IMR-90 (cell line): ENCODE data around the gene ZNF366. TPM values are rescaled to one million over a fixed set of nuclear protein-coding genes. Genes with fewer than 3 reads are reported as not detected.
A peak's percentile ranks its signal among the peaks of the same experiment; 100 is the strongest.

Source experiments
- ATAC-seq: fragments of 200-7000 bp; cut with Tn5 transposase; 2 replicates; pipeline ENCODE4 v1.9.1; 2020; ENCODE audit warnings: low read depth, mild to moderate bottlenecking, moderate library complexity
- BruUV-seq: library from RNA; stranded (reverse); fragments of 400-500 nt; replicated peaks from 2 replicates; lab custom pipeline; 2021; lab: Mats Ljungman, UMichigan
- CTCF ChIA-PET: fragments of 300-600 bp; formaldehyde crosslinking; extraction: SDS; loops from one replicate; lab custom pipeline; 2021; ENCODE audit warnings: antibody characterized with exemption; lab: Yijun Ruan, JAX
- POLR2A ChIA-PET: fragments of 300-600 bp; sonication (Branson Sonifier 250); formaldehyde crosslinking; loops from one replicate; lab custom pipeline; 2022; ENCODE audit warnings: antibody characterized with exemption; ENCODE audit not compliant: unreplicated experiment; lab: Charles Lee
- DNase-seq: peaks from one replicate; pipeline ENCODE4 v3.0.0; 2013
- H2AFZ ChIP-seq: replicated peaks from 2 replicates; pipeline ENCODE3; 2013; ENCODE audit warnings: low read length, mild to moderate bottlenecking; ENCODE audit not compliant: poor library complexity
- H2AK5ac ChIP-seq: 2 replicates; pipeline ENCODE4 v1.6.1; 2013; ENCODE audit warnings: low read depth, low read length, inconsistent platforms
- H2AK9ac ChIP-seq: replicated peaks from 2 replicates; pipeline ENCODE3; 2013; ENCODE audit warnings: mild to moderate bottlenecking, low read depth, low read length, moderate library complexity; ENCODE audit not compliant: poor library complexity
- H2BK120ac ChIP-seq: 2 replicates; pipeline ENCODE4 v1.6.1; 2013; ENCODE audit warnings: low read depth, low read length, inconsistent platforms
- H2BK15ac ChIP-seq: 3 replicates; pipeline ENCODE4 v1.6.1; 2013; ENCODE audit warnings: low read depth, low read length, inconsistent platforms
- H2BK20ac ChIP-seq: 2 replicates; pipeline ENCODE4 v1.6.1; 2013; ENCODE audit warnings: low read depth, mild to moderate bottlenecking, inconsistent platforms, low read length, moderate library complexity
- H2BK5ac ChIP-seq: 2 replicates; pipeline ENCODE4 v1.6.1; 2013; ENCODE audit warnings: mild to moderate bottlenecking, low read depth, low read length, inconsistent platforms; ENCODE audit not compliant: poor library complexity, severe bottlenecking
- H3K14ac ChIP-seq: replicated peaks from 2 replicates; pipeline ENCODE4 v1.6.1; 2013; ENCODE audit warnings: low read depth, low read length, inconsistent platforms
- H3K18ac ChIP-seq: 2 replicates; pipeline ENCODE4 v1.6.1; 2013; ENCODE audit warnings: low read depth, low read length, control low read depth
- H3K23ac ChIP-seq: 2 replicates; pipeline ENCODE4 v1.6.1; 2013; ENCODE audit warnings: low read depth, low read length, inconsistent platforms
- H3K27ac ChIP-seq: 2 replicates; pipeline ENCODE4 v1.5.1; 2013; ENCODE audit warnings: mild to moderate bottlenecking, control low read depth, low read length; ENCODE audit not compliant: insufficient read depth
- H3K27me3 ChIP-seq: 2 replicates; pipeline ENCODE4 v1.6.1; 2013; ENCODE audit warnings: low read length; ENCODE audit not compliant: control insufficient read depth, insufficient read depth
- H3K36me3 ChIP-seq: 2 replicates; pipeline ENCODE4 v1.6.1; 2013; ENCODE audit warnings: low read length, mixed read lengths; ENCODE audit not compliant: control insufficient read depth, insufficient read depth
- H3K4ac ChIP-seq: 2 replicates; pipeline ENCODE4 v1.6.1; 2013; ENCODE audit warnings: low read depth, low read length, inconsistent platforms
- H3K4me1 ChIP-seq: 2 replicates; pipeline ENCODE4 v1.6.1; 2013; ENCODE audit warnings: low read length, mixed read lengths; ENCODE audit not compliant: control insufficient read depth, insufficient read depth
- H3K4me2 ChIP-seq: 2 replicates; pipeline ENCODE4 v1.6.1; 2013; ENCODE audit warnings: low read depth, mild to moderate bottlenecking, control low read depth, low read length, moderate library complexity
- H3K4me3 ChIP-seq: 2 replicates; pipeline ENCODE4 v1.5.1; 2013; ENCODE audit warnings: low read depth, mild to moderate bottlenecking, control low read depth, low read length, moderate library complexity; ENCODE audit not compliant: insufficient read depth
- H3K56ac ChIP-seq: 2 replicates; pipeline ENCODE4 v1.6.1; 2013; ENCODE audit warnings: low read length, inconsistent platforms; ENCODE audit not compliant: insufficient read depth; ENCODE audit errors: extremely low read depth
- H3K79me1 ChIP-seq, 2 experiments: 2 replicates each; pipeline ENCODE4 v1.6.1; 2013; ENCODE audit warnings: low read length in 2 of 2, inconsistent platforms in 1 of 2, low read depth in 1 of 2
- H3K9ac ChIP-seq: 2 replicates; pipeline ENCODE4 v1.6.1; 2013; ENCODE audit warnings: low read depth, low read length, control low read depth
- H3K9me1 ChIP-seq: 2 replicates; pipeline ENCODE4 v1.6.1; 2013; ENCODE audit warnings: low read length, inconsistent platforms; ENCODE audit not compliant: insufficient read depth
- H3K9me3 ChIP-seq: 2 replicates; pipeline ENCODE4 v1.6.1; 2013; ENCODE audit warnings: low read length; ENCODE audit not compliant: control insufficient read depth, insufficient read depth
- H4K20me1 ChIP-seq: 2 replicates; pipeline ENCODE4 v1.6.1; 2013; ENCODE audit warnings: low read length, inconsistent platforms; ENCODE audit not compliant: insufficient read depth
- H4K5ac ChIP-seq: 2 replicates; pipeline ENCODE4 v1.6.1; 2013; ENCODE audit warnings: mild to moderate bottlenecking, low read depth, low read length, control low read depth
- H4K8ac ChIP-seq, 2 experiments: 2 replicates each; pipeline ENCODE4 v1.6.1; 2013; ENCODE audit warnings: low read depth in 2 of 2, low read length in 2 of 2, control low read depth in 1 of 2, inconsistent platforms in 1 of 2
- H4K91ac ChIP-seq: 2 replicates; pipeline ENCODE4 v1.6.1; 2013; ENCODE audit warnings: low read depth, low read length, inconsistent platforms; ENCODE audit not compliant: insufficient read depth
- FOS ChIP-seq: fragments of 150-350 bp; IDR thresholded peaks from 2 replicates; pipeline ENCODE4 v1.6.1; 2016; ENCODE audit warnings: low read depth, low read length
- MXI1 ChIP-seq: IDR thresholded peaks from 2 replicates; pipeline ENCODE4 v1.6.1; 2012; ENCODE audit warnings: low read depth, mild to moderate bottlenecking, low read length, moderate library complexity, borderline replicate concordance
- WGBS, 2 experiments: methylation state at CpG; one replicate each; pipeline versions ENCODE4 v1.1.5 to v1.1.7; 2013; ENCODE audit warnings: missing lambda C conversion rate in 2 of 2; ENCODE audit not compliant: insufficient read length in 1 of 2; ENCODE audit errors: extremely low coverage in 2 of 2; 5-methylcytosine and 5-hydroxymethylcytosine counted together
- dilution Hi-C: fragments of 300-500 bp; cut with HindIII; formaldehyde crosslinking; loops from one replicate; pipeline ENCODE4 v1.14.3; 2018; ENCODE audit warnings: low sequenced_read_pairs; ENCODE audit not compliant: unreplicated experiment
- in situ Hi-C: fragments of 300-500 bp; cut with MboI; formaldehyde crosslinking; loops from 3 replicates; pipeline ENCODE4 v1.14.3; 2019; ENCODE audit warnings: low sequenced_read_pairs, inconsistent platforms, mixed read lengths
- intact Hi-C: fragments of 100-400 bp; cut with micrococcal nuclease; formaldehyde crosslinking; loops from 2 replicates; pipeline ENCODE4 v1.10.0; 2022
- polyA plus RNA-seq, 3 experiments: library from polyadenylated mRNA; depleted of rRNA; stranded (reverse); fragments of >200 nt; gene quantifications; 2 replicates each; pipeline ENCODE4 v1.2.3, GENCODE V29; 2012; ENCODE audit warnings: low replicate concordance in 1 of 3
- total RNA-seq: library from RNA; depleted of rRNA; stranded (reverse); fragments of >200 nt; gene quantifications from 2 replicates; pipeline ENCODE4 v1.2.3, GENCODE V29; 2012

ZNF366 gene
- total and polyA plus RNA-seq, 2 of the 4 experiments (the other 2 are of a cell fraction): not detected

DNA sequence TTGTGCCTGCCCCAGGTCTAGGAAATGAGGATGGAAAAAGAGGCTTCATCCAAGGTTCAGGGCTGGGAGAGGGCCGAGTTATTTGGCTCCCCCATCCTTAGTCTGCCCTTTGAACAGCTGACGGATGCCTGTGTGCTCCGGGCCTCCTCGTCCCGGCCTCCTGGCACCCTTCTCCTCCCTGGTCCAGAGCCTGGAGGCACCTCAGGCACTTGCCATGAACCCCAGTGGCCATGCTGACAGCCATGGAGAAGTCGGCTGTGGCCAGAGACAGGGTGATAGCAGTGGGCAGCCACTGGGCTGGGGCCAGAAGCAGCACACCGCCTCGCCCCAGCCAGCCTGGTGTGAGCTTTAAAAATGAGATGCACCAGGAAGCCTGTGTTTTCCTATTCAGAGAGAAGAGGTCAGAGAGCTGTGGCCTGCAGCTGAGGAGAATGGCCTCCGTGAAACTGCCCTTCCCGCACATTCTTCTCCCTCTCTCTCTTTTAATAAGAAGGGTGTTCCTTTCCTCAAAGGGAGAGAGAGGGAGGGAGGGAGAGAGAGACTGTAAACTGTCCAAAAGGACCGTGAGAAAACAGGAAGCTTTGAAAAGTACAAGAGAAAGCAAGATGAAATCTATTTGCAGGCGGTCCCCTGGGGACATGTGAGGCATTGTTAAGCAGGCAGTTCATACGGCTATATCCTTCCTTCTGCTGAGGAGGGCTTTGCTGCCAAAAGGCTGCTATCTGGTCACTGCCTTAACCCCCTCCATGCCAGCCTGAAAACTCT lies 55.3 kb downstream of the ZNF366 start:
- dilution Hi-C loops (no loop called here), intact Hi-C loops (no loop called here), in situ Hi-C loops (no loop called here)
- H3K36me3 ChIP-seq: no peaks in the 10 kb centered on the region
- BruUV-seq: no TSS peak
- no peaks in the 10 kb centered on the region for H3K9me3 ChIP-seq
- CTCF ChIA-PET: no interaction called here
- ATAC-seq: peak; percentile 64
- peak overlapping the region; percentile 78 for H4K5ac ChIP-seq
- no peaks in the 10 kb centered on the region for H4K20me1 ChIP-seq
- H4K8ac ChIP-seq: peak overlapping the region; percentile 81 to 98
- TF ChIP-seq MXI1 (no peak), FOS (no peak)
- peak overlapping the region; percentile 78 for H2BK20ac ChIP-seq
- H3K4me2 ChIP-seq: peak overlapping the region; percentile 17
- H3K9me1 ChIP-seq: peaks cover 15% of the 10 kb centered on the region
- POLR2A ChIA-PET: no interaction called here
- H2BK120ac ChIP-seq: peak overlapping the region; percentile 92
- peak overlapping the region; percentile 82 for H2AK5ac ChIP-seq
- peak overlapping the region; percentile 86 for H2AK9ac ChIP-seq
- peak overlapping the region; percentile 90 for H3K27ac ChIP-seq
- no peaks in the 10 kb centered on the region for H3K27me3 ChIP-seq
- H3K4me1 ChIP-seq: peaks cover 20% of the 10 kb centered on the region
- H3K4ac ChIP-seq: peak overlapping the region; percentile 82
- peak overlapping the region; percentile 89 for H2AFZ ChIP-seq
- DNase-seq: peak; percentile 66
- peak overlapping the region; percentile 81 for H3K18ac ChIP-seq
- WGBS, 2 experiments: 67% methylated on average over 5 of the region's 13 CpGs; no CpG with 5 or more reads in 1 of the 2 experiments
- H3K23ac ChIP-seq: peak overlapping the region; percentile 68
- H3K4me3 ChIP-seq: no peak overlapping the region
- peak overlapping the region; percentile 76 for H2BK5ac ChIP-seq
- peak overlapping the region; percentile 89; the same call in 2 of the 3 replicates for H2BK15ac ChIP-seq
- peak overlapping the region; percentile 69 for H3K14ac ChIP-seq
- peak overlapping the region; percentile 91 for H4K91ac ChIP-seq
- peak overlapping the region; percentile 33; the same call in 1 of the 2 replicates for H3K56ac ChIP-seq
- H3K9ac ChIP-seq: peak overlapping the region; percentile 47
- no peaks in the 10 kb centered on the region for H3K79me1 ChIP-seq
